NB4 (cell line): ENCODE data around the gene TMEM59L.

Experiments used
- DNase-seq: peaks from one replicate; pipeline ENCODE4 v3.0.0; 2010; ENCODE audit warnings: low read depth
- H3K4me3 ChIP-seq: one replicate; pipeline ENCODE4 v1.5.1; 2011; ENCODE audit warnings: mild to moderate bottlenecking, low read depth, low read length, moderate library complexity
- MYC ChIP-seq: IDR thresholded peaks from 2 replicates; pipeline ENCODE4 v1.6.1; 2011; ENCODE audit warnings: low read depth, low read length
- POLR2A ChIP-seq: IDR thresholded peaks from 2 replicates; pipeline ENCODE4 v1.6.1; 2011; ENCODE audit warnings: mild to moderate bottlenecking; ENCODE audit not compliant: insufficient read length; ENCODE audit errors: extremely low read depth
- TF ChIP-seq, protein P1 (sequence below): IDR thresholded peaks from 2 replicates; pipeline ENCODE4 v1.6.1; 2011; ENCODE audit warnings: low read depth, low read length
- TF ChIP-seq, protein P2 (sequence below): IDR thresholded peaks from one replicate; pipeline ENCODE4 v1.5.1; 2012; ENCODE audit warnings: low read depth, low read length

Gene TMEM59L

DNA sequence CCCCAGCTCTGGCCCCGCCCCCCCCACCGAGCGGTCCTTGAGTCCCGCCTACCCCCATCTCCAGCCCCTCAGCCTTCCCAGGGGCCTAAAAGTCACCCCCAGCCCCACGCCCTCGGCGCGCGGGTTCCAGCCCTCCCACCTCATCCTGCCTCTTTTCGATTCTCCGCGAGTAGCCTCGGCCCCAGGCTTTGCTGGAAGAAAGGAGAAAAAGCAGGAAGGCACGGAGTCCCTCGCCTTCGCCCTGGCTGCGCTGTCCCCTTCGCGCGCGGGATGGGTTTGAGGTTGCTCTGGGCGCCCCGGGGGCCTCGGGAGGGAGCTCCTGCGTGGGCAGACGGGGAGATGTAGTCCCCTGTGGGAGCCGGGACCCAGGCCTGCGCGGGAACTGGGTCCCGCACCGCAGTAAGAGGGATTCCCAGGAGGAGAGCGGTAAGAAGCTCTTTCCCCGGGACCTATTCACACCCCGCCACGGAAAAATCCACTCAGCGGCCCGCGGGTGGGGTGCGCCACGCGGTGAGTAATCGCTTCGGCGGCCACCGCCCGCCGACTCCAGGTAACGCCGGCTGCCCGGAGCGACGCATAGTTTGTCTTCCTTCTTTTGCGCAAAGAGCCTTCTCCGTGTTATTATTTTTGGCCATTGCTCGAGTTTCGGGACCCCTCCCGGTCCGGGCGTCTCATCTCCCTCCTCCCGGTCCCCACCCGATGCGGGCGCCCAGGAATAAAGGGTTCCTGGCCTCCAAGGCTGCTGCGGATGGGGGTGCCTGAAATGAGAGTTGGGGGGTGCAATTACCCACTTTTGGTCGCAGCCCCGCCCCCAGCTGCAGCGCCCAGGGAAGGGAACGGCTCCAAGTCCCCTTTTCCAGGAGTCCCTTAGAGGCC, 5.2 kb upstream of the TMEM59L start:
- no peak for DNase-seq
- H3K4me3 ChIP-seq: no peak overlapping the region
- TF ChIP-seq, protein P1, sequence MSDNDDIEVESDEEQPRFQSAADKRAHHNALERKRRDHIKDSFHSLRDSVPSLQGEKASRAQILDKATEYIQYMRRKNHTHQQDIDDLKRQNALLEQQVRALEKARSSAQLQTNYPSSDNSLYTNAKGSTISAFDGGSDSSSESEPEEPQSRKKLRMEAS: no peak
- TF ChIP-seq MYC (no peak), POLR2A (no peak)
- TF ChIP-seq, protein P2, sequence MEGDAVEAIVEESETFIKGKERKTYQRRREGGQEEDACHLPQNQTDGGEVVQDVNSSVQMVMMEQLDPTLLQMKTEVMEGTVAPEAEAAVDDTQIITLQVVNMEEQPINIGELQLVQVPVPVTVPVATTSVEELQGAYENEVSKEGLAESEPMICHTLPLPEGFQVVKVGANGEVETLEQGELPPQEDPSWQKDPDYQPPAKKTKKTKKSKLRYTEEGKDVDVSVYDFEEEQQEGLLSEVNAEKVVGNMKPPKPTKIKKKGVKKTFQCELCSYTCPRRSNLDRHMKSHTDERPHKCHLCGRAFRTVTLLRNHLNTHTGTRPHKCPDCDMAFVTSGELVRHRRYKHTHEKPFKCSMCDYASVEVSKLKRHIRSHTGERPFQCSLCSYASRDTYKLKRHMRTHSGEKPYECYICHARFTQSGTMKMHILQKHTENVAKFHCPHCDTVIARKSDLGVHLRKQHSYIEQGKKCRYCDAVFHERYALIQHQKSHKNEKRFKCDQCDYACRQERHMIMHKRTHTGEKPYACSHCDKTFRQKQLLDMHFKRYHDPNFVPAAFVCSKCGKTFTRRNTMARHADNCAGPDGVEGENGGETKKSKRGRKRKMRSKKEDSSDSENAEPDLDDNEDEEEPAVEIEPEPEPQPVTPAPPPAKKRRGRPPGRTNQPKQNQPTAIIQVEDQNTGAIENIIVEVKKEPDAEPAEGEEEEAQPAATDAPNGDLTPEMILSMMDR: no peak

DNA sequence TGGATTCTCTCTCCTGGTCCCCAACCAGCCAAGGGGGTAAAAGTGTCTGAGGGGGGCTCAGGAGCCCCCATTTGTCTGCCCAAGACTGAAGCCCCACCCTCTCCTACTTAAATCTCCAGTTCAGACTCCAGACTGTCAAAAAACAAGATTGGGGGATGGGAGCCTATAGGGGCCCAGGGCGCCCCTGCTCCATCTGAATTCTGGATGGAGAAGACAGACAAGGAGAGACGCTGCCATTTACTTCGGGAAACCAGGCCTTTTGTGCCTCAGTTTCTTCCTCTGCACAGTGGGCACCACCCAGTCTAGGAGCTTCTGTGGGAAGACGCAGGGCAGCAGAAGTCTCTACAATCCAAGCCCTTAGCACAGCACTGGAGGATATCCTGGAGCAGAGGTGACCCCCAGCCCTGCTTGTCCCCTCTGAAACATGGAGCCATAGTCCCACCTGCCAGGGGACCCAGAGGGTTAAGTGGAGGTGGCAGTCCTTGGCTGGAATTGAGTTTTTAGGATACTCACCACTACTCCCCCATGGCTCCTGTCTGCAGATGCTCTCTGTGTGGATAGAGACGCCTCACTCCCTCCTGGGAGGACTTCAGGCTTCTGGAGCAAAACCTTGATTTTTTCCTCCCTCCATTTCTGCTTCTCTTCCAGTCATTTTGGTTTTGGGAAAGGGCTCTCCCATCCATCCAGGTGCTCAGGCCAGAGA, 4.4 kb upstream of the TMEM59L start:
- no peak for DNase-seq
- TF ChIP-seq POLR2A (no peak), MYC (no peak)
- no peak overlapping the region for H3K4me3 ChIP-seq

DNA sequence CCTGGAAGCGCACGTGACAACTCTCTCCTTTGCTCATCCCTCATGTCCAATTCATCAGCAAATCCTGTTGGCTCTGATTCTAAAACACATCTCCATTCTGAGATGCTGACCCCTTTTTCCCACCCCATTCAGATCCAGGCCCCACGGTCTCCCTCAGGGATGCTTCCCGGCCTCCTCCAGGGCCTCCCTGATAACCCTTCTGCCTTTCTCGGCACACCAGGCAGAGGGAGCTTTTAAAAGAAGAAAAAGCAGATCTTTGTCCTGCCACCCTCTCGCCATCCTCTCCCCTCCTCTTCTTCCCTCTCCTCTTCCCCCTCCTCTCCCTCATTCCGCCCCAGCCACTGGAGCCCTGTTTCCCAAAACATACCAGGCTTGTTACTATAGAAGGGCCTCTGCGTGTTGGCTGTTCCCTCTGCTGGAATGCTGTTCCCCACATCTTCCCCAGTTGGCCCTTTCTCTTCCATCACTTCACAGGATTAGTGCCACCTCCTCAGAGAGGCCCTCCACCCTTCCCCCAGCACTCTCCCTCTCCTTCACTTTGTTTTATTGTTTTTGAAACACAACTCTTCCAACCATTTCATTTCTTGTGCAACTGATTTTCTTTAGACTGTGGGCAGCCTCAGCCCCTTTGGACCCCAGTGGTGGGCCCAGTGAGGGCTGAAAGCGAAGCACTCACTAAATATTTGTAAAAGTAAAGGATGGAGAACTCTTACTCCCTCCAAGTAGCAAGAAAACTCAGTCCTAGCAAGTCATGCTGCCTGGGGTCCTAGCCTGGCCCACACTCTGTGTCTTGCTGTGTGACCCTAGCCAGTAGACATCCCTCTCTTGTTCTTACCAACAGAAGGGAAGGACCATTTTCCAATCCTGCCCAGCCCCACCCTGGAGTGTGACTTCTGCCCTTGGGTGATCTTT, 3.6 kb upstream of the TMEM59L start:
- TF ChIP-seq MYC: no peak
- TF ChIP-seq POLR2A: no peak
- TF ChIP-seq, protein P2: no peak
- TF ChIP-seq, protein P1: no peak
- no peak for DNase-seq
- no peak overlapping the region for H3K4me3 ChIP-seq

DNA sequence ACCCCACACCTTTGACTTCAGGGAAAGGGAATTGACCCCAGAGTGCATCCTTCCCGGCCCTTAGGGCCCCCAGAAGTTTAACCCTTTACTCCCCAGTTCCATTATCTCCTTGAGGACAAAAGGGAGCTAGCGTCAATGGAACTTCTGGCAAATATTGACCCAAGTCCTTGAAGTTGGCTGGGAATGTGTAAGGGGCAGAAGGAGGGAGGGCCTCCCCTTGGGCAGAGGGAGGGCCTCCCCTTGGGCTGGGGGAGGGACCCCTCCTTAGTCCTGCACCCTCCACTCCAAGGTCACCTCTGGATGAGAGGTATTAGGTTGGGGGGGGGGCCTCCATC, 3.0 kb upstream of the TMEM59L start:
- DNase-seq: no peak
- H3K4me3 ChIP-seq: no peak overlapping the region
- TF ChIP-seq, protein P1: no peak
- TF ChIP-seq POLR2A (no peak), MYC (no peak)
- TF ChIP-seq, protein P2: no peak

DNA sequence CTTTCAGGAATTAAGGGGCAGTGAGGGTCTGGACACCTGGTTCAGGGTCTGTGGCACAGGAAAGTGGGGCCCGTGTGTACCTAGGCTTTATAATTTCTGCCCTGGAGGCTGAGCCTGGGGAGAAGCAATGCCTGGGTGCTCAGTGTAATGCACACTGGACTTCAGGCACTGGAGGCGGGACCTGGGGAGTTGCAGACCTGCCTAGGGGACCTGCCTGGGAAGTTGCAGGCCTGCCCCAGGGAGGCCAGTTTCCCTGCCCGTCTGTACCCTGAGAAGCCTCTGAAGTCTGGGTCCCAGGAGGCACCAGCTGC, 2.5 kb upstream of the TMEM59L start:
- TF ChIP-seq, protein P1: no peak
- TF ChIP-seq, protein P2: no peak
- TF ChIP-seq MYC: no peak
- TF ChIP-seq POLR2A: no peak
- no peak overlapping the region for H3K4me3 ChIP-seq
- no peak for DNase-seq
